Measurements from ENCODE around the gene EXOC6B.

GRCh38 chr2:72713857-72714256 is 112.0 kb downstream of the EXOC6B start:
- no peak for TF ChIP-seq GLIS3 (CRISPR knock-in tag; IDR thresholded peaks at IDR 0.05)
- TF ChIP-seq PPARA (CRISPR knock-in tag; IDR thresholded peaks at IDR 0.05; ENCODE audit: borderline replicate concordance): no peak
- no peak for TF ChIP-seq ARNTL (CRISPR knock-in tag; IDR thresholded peaks at IDR 0.05; ENCODE audit: borderline replicate concordance, low read depth)
- no peak for TF ChIP-seq ZNF70 (CRISPR knock-in tag; IDR thresholded peaks at IDR 0.05)
- no peak for TF ChIP-seq CSDC2 (CRISPR knock-in tag; IDR thresholded peaks at IDR 0.05)
- no peak for TF ChIP-seq PATZ1 (CRISPR knock-in tag; IDR thresholded peaks at IDR 0.05; ENCODE audit: borderline replicate concordance)
- TF ChIP-seq BACH2 (CRISPR knock-in tag; IDR thresholded peaks at IDR 0.05; ENCODE audit: borderline replicate concordance): no peak
- no peak for TF ChIP-seq CREB5 (CRISPR knock-in tag; IDR thresholded peaks at IDR 0.05; ENCODE audit: low read depth)
- no peak for TF ChIP-seq ZFP30 (CRISPR knock-in tag; IDR thresholded peaks at IDR 0.05)
- TF ChIP-seq ZC3H10 (CRISPR knock-in tag; IDR thresholded peaks at IDR 0.05): no peak

Data from SK-N-SH treated with all-trans-retinoic acid at 6 μM for 48 hours (cell line).